ENCODE measurements around the gene PSMD2.
A peak's percentile ranks its signal among the peaks of the same experiment; 100 is the strongest.
"Not testable (repeated sequence)": the region's sequence is repeated elsewhere in the genome, so short reads cannot be mapped to it uniquely, and the experiment has no call there.

Gene PSMD2

GRCh38 chr3:184260724-184261269 lies 38.2 kb upstream of the PSMD2 start:
- H3K36me3 ChIP-seq (ENCODE audit: insufficient read depth), result no peaks in the 10 kb centered on the region
- H3K4me1 ChIP-seq (ENCODE audit: low read depth, poor library complexity, severe bottlenecking), result peaks cover 8% of the 10 kb centered on the region
- no peak overlapping the region for H3K27ac ChIP-seq
- H4K20me1 ChIP-seq (ENCODE audit: insufficient read depth), result no peaks in the 10 kb centered on the region
- peak overlapping the region; percentile 66 for H2AFZ ChIP-seq (ENCODE audit: low read depth)
- H3K4me3 ChIP-seq (IDR thresholded peaks at IDR 0.05; ENCODE audit: insufficient read depth, low read depth, low read length), result peak overlapping the region; percentile 69
- H3K9ac ChIP-seq, result peak overlapping the region; percentile 46; the same call in 1 of the 2 replicates
- H3K27me3 ChIP-seq (ENCODE audit: insufficient read depth, low read depth), result peaks cover 6% of the 10 kb centered on the region
- no peaks in the 10 kb centered on the region for H3K79me2 ChIP-seq (ENCODE audit: insufficient read depth, low read depth)
- H3K4me2 ChIP-seq, result peak overlapping the region; percentile 97
- TF ChIP-seq CTCF (conservative IDR thresholded peaks at IDR 0.05; ENCODE audit: low read depth, low read length), result no peak

- no peak within 1 kb of the TSS for H3K27ac ChIP-seq
- H3K4me1 ChIP-seq (ENCODE audit: low read depth, poor library complexity, severe bottlenecking), result peaks cover 8% of the 10 kb centered on the region
- peak within 1 kb of the TSS; percentile 88 for H2AFZ ChIP-seq (ENCODE audit: low read depth)
- H3K9ac ChIP-seq, result peak within 1 kb of the TSS; percentile 46; the same call in 1 of the 2 replicates
- H3K79me2 ChIP-seq (ENCODE audit: insufficient read depth, low read depth), result no peaks in the 10 kb centered on the region
- H3K27me3 ChIP-seq (ENCODE audit: insufficient read depth, low read depth), result peaks cover 6% of the 10 kb centered on the region
- no peaks in the 10 kb centered on the region for H4K20me1 ChIP-seq (ENCODE audit: insufficient read depth)
- H3K4me3 ChIP-seq (IDR thresholded peaks at IDR 0.05; ENCODE audit: insufficient read depth, low read depth, low read length), result peak within 1 kb of the TSS; percentile 69
- TF ChIP-seq CTCF (conservative IDR thresholded peaks at IDR 0.05; ENCODE audit: low read depth, low read length), result no peak
- H3K36me3 ChIP-seq (ENCODE audit: insufficient read depth), result no peaks in the 10 kb centered on the region
- peak within 1 kb of the TSS; percentile 97 for H3K4me2 ChIP-seq
These were observed 37.7 kb upstream of the PSMD2 start, which contains the start of gene CAMK2N2 for GRCh38 chr3:184261270-184261853. Gene CAMK2N2, minus strand, starts transcription at chr3:184261553. Its CDS starts 268 bp downstream, at chr3:184261285.

GRCh38 chr3:184261854-184262763 lies 36.9 kb upstream of the PSMD2 start:
- no peak for TF ChIP-seq CTCF (conservative IDR thresholded peaks at IDR 0.05; ENCODE audit: low read depth, low read length)
- no peak overlapping the region for H3K27ac ChIP-seq
- no peaks in the 10 kb centered on the region for H3K36me3 ChIP-seq (ENCODE audit: insufficient read depth)
- H2AFZ ChIP-seq (ENCODE audit: low read depth), result peak overlapping the region; percentile 88
- no peak overlapping the region for H3K4me3 ChIP-seq (IDR thresholded peaks at IDR 0.05; ENCODE audit: insufficient read depth, low read depth, low read length)
- H3K9ac ChIP-seq, result peak overlapping the region; percentile 30; the same call in 1 of the 2 replicates
- no peaks in the 10 kb centered on the region for H3K79me2 ChIP-seq (ENCODE audit: insufficient read depth, low read depth)
- peaks cover 6% of the 10 kb centered on the region for H3K27me3 ChIP-seq (ENCODE audit: insufficient read depth, low read depth)
- H3K4me2 ChIP-seq, result peak overlapping the region; percentile 67
- peaks cover 8% of the 10 kb centered on the region for H3K4me1 ChIP-seq (ENCODE audit: low read depth, poor library complexity, severe bottlenecking)
- H4K20me1 ChIP-seq (ENCODE audit: insufficient read depth), result no peaks in the 10 kb centered on the region

- H3K4me2 ChIP-seq, result no peak overlapping the region
- no peaks in the 10 kb centered on the region for H3K79me2 ChIP-seq (ENCODE audit: insufficient read depth, low read depth)
- no peak overlapping the region for H2AFZ ChIP-seq (ENCODE audit: low read depth)
- H3K4me3 ChIP-seq (IDR thresholded peaks at IDR 0.05; ENCODE audit: insufficient read depth, low read depth, low read length), result no peak overlapping the region
- H3K4me1 ChIP-seq (ENCODE audit: low read depth, poor library complexity, severe bottlenecking), result peaks cover 8% of the 10 kb centered on the region
- H3K9ac ChIP-seq, result no peak overlapping the region
- H3K36me3 ChIP-seq (ENCODE audit: insufficient read depth), result no peaks in the 10 kb centered on the region
- no peak overlapping the region for H3K27ac ChIP-seq
- peaks cover 6% of the 10 kb centered on the region for H3K27me3 ChIP-seq (ENCODE audit: insufficient read depth, low read depth)
- H4K20me1 ChIP-seq (ENCODE audit: insufficient read depth), result no peaks in the 10 kb centered on the region
- no peak for TF ChIP-seq CTCF (conservative IDR thresholded peaks at IDR 0.05; ENCODE audit: low read depth, low read length)
These were observed 36.3 kb upstream of the PSMD2 start for GRCh38 chr3:184262764-184263179.

- not testable (repeated sequence) for H3K27ac ChIP-seq; H4K20me1 ChIP-seq (ENCODE audit: insufficient read depth); H3K9ac ChIP-seq; H3K27me3 ChIP-seq (ENCODE audit: insufficient read depth, low read depth); H3K4me3 ChIP-seq (IDR thresholded peaks at IDR 0.05; ENCODE audit: insufficient read depth, low read depth, low read length); H3K36me3 ChIP-seq (ENCODE audit: insufficient read depth); H3K4me1 ChIP-seq (ENCODE audit: low read depth, poor library complexity, severe bottlenecking); H3K4me2 ChIP-seq; H3K79me2 ChIP-seq (ENCODE audit: insufficient read depth, low read depth); H2AFZ ChIP-seq (ENCODE audit: low read depth)
These were observed 31.8 kb upstream of the PSMD2 start for GRCh38 chr3:184267249-184267648.
